GM23338 (cell line): ENCODE measurements around the gene POU2AF3.

Experiments used
- CREB1 ChIP-seq: fragments of 250-450 bp; sonication (Bioruptor Pico); IDR thresholded peaks from 2 replicates; pipeline ENCODE4 v1.5.0; 2020; ENCODE audit warnings: low read depth, mild to moderate bottlenecking, moderate library complexity
- EZH2 ChIP-seq: fragments of 200-600 bp; sonication (generic); IDR thresholded peaks from one replicate; pipeline ENCODE4 v1.8.0; 2017; ENCODE audit warnings: antibody characterized with exemption, mild to moderate bottlenecking, low read depth; ENCODE audit not compliant: unreplicated experiment
- EZH2phosphoT487 ChIP-seq: fragments of 200-600 bp; sonication (generic); IDR thresholded peaks from one replicate; pipeline ENCODE4 v1.8.1; 2018; ENCODE audit warnings: antibody characterized with exemption; ENCODE audit not compliant: unreplicated experiment
- JUNB ChIP-seq: IDR thresholded peaks from one replicate; pipeline ENCODE4 v1.6.1; 2016; ENCODE audit warnings: antibody characterized with exemption; ENCODE audit not compliant: unreplicated experiment
- NANOG ChIP-seq: IDR thresholded peaks from 2 replicates; pipeline ENCODE4 v1.6.1; 2016; ENCODE audit warnings: antibody characterized with exemption, borderline replicate concordance
- POLR2AphosphoS5 ChIP-seq: IDR thresholded peaks from 2 replicates; pipeline ENCODE4 v1.6.1; 2016; ENCODE audit warnings: antibody characterized with exemption, low read depth
- STAT1 ChIP-seq: IDR thresholded peaks from one replicate; pipeline ENCODE4 v1.6.1; 2016; ENCODE audit warnings: antibody characterized with exemption; ENCODE audit not compliant: unreplicated experiment
- TF ChIP-seq, protein P1 (sequence below), 2 experiments: fragments of 200-600 bp in 1 of 2; sonication (generic) in 1 of 2; conservative IDR thresholded peaks; 2 replicates each; pipeline versions ENCODE4 v1.5.1 to v1.6.1; 2016 to 2017; ENCODE audit warnings: antibody characterized with exemption in 2 of 2, low read depth in 2 of 2, mild to moderate bottlenecking in 2 of 2, moderate library complexity in 1 of 2
- TF ChIP-seq, protein P2 (sequence below): IDR thresholded peaks from one replicate; pipeline ENCODE4 v1.6.1; 2018; ENCODE audit warnings: antibody characterized with exemption; ENCODE audit not compliant: unreplicated experiment
- TF ChIP-seq, protein P3 (sequence below): IDR thresholded peaks from 2 replicates; pipeline ENCODE4 v1.6.1; 2016; ENCODE audit warnings: antibody characterized with exemption

DNA sequence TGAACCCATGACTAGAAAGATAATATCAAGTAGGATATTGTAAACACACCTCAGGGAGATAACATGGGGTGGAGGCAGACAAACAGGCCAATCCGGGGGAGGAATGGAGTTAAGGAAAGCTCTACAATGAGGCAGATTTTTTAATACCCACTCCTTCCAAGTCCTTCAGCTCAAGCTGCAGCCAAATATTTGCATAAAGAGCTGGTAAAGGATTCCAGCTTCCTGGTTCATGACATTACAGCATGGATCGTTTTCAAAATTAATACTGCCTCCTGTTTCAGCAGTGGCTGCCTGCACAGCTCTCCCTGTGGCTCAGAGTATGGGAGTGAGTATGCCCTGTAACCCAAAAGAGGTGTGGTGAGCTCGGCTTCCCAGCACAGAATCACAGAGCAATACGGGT lies 5.1 kb downstream of the POU2AF3 start:
- TF ChIP-seq EZH2 (no peak), CREB1 (CRISPR knock-in tag) (no peak), NANOG (no peak), POLR2AphosphoS5 (no peak), JUNB (no peak), EZH2phosphoT487 (no peak), STAT1 (no peak)
- TF ChIP-seq, protein P1, sequence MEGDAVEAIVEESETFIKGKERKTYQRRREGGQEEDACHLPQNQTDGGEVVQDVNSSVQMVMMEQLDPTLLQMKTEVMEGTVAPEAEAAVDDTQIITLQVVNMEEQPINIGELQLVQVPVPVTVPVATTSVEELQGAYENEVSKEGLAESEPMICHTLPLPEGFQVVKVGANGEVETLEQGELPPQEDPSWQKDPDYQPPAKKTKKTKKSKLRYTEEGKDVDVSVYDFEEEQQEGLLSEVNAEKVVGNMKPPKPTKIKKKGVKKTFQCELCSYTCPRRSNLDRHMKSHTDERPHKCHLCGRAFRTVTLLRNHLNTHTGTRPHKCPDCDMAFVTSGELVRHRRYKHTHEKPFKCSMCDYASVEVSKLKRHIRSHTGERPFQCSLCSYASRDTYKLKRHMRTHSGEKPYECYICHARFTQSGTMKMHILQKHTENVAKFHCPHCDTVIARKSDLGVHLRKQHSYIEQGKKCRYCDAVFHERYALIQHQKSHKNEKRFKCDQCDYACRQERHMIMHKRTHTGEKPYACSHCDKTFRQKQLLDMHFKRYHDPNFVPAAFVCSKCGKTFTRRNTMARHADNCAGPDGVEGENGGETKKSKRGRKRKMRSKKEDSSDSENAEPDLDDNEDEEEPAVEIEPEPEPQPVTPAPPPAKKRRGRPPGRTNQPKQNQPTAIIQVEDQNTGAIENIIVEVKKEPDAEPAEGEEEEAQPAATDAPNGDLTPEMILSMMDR (conservative IDR thresholded peaks at IDR 0.05; ENCODE audit: low read depth in 2 of 2) = no peak
- TF ChIP-seq, protein P2, sequence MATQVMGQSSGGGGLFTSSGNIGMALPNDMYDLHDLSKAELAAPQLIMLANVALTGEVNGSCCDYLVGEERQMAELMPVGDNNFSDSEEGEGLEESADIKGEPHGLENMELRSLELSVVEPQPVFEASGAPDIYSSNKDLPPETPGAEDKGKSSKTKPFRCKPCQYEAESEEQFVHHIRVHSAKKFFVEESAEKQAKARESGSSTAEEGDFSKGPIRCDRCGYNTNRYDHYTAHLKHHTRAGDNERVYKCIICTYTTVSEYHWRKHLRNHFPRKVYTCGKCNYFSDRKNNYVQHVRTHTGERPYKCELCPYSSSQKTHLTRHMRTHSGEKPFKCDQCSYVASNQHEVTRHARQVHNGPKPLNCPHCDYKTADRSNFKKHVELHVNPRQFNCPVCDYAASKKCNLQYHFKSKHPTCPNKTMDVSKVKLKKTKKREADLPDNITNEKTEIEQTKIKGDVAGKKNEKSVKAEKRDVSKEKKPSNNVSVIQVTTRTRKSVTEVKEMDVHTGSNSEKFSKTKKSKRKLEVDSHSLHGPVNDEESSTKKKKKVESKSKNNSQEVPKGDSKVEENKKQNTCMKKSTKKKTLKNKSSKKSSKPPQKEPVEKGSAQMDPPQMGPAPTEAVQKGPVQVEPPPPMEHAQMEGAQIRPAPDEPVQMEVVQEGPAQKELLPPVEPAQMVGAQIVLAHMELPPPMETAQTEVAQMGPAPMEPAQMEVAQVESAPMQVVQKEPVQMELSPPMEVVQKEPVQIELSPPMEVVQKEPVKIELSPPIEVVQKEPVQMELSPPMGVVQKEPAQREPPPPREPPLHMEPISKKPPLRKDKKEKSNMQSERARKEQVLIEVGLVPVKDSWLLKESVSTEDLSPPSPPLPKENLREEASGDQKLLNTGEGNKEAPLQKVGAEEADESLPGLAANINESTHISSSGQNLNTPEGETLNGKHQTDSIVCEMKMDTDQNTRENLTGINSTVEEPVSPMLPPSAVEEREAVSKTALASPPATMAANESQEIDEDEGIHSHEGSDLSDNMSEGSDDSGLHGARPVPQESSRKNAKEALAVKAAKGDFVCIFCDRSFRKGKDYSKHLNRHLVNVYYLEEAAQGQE = no peak
- TF ChIP-seq, protein P3, sequence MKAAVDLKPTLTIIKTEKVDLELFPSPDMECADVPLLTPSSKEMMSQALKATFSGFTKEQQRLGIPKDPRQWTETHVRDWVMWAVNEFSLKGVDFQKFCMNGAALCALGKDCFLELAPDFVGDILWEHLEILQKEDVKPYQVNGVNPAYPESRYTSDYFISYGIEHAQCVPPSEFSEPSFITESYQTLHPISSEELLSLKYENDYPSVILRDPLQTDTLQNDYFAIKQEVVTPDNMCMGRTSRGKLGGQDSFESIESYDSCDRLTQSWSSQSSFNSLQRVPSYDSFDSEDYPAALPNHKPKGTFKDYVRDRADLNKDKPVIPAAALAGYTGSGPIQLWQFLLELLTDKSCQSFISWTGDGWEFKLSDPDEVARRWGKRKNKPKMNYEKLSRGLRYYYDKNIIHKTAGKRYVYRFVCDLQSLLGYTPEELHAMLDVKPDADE = no peak
